GM12878 (cell line): ENCODE data around the gene GTF2IRD1. TPM values are rescaled to one million over a fixed set of nuclear protein-coding genes. Genes with fewer than 3 reads are reported as not detected.

ENCODE experiments used
- ATAC-seq: fragments of 200-7000 bp; cut with Tn5 transposase; 3 replicates; pipeline ENCODE4 v1.9.1; 2020; ENCODE audit warnings: mild to moderate bottlenecking, moderate library complexity
- BruUV-seq: library from RNA; stranded (reverse); fragments of 400-500 nt; replicated peaks from 2 replicates; lab custom pipeline; 2021; lab: Mats Ljungman, UMichigan
- CTCF ChIA-PET: fragments of 300-600 bp; sonication (Branson Sonifier 250); formaldehyde crosslinking; extraction: SDS; loops from one replicate; lab custom pipeline; 2021; ENCODE audit warnings: inconsistent platforms; lab: Yijun Ruan, JAX
- POLR2A ChIA-PET: fragments of 350-600 bp; formaldehyde crosslinking; extraction: SDS; loops from one replicate; lab custom pipeline; 2021; ENCODE audit warnings: inconsistent platforms; lab: Charles Lee
- RAD21 ChIA-PET: fragments of 300-600 bp; sonication (Branson Sonifier 250); formaldehyde crosslinking; loops from one replicate; lab custom pipeline; 2023; ENCODE audit warnings: antibody characterized with exemption; ENCODE audit not compliant: unreplicated experiment; lab: Charles Lee
- SMC1A ChIA-PET: fragments of 300-600 bp; sonication (Branson Sonifier 250); formaldehyde crosslinking; loops from one replicate; lab custom pipeline; 2023; ENCODE audit not compliant: unreplicated experiment, uncharacterized antibody; lab: Charles Lee
- DNase-seq: peaks from one replicate; pipeline ENCODE4 v3.0.0-alpha.2; 2011; ENCODE audit warnings: low read depth, low spot score
- FAIRE-seq: peaks from 3 replicates; lab custom pipeline; 2011; peaks lifted over from hg19 to GRCh38; lab: Jason Lieb, UNC
- H2AFZ ChIP-seq: 2 replicates; pipeline ENCODE4 v1.6.0; 2011; ENCODE audit warnings: low read depth, low read length, control low read depth; ENCODE audit not compliant: control insufficient read depth
- H3K27ac ChIP-seq: 2 replicates; pipeline ENCODE4 v1.5.1; 2011; ENCODE audit warnings: control low read depth; ENCODE audit not compliant: control insufficient read depth, insufficient read depth
- H3K27me3 ChIP-seq, 2 experiments: replicated peaks in 1 of 2; 2 replicates each; pipeline versions ENCODE4 v1.6.0 to v1.6.1; 2011; ENCODE audit warnings: low read length in 1 of 2; ENCODE audit not compliant: control insufficient read depth in 2 of 2, insufficient read depth in 2 of 2
- H3K36me3 ChIP-seq, 2 experiments: 2 replicates each; pipeline ENCODE4 v1.5.1; 2011; ENCODE audit warnings: low read length in 1 of 2; ENCODE audit not compliant: control insufficient read depth in 2 of 2, insufficient read depth in 2 of 2
- H3K4me1 ChIP-seq: 2 replicates; pipeline ENCODE4 v1.6.1; 2011; ENCODE audit warnings: mild to moderate bottlenecking, low read length, moderate library complexity, mixed read lengths; ENCODE audit not compliant: control insufficient read depth, insufficient read depth
- H3K4me2 ChIP-seq: 2 replicates; pipeline ENCODE4 v1.6.0; 2011; ENCODE audit warnings: control low read depth; ENCODE audit not compliant: control insufficient read depth, insufficient read depth
- H3K4me3 ChIP-seq: fragments of 200-600 bp; sonication (generic); 2 replicates; pipeline ENCODE4 v1.5.1; 2016
- H3K79me2 ChIP-seq: 2 replicates; pipeline ENCODE4 v1.6.0; 2011; ENCODE audit warnings: low read length; ENCODE audit not compliant: control insufficient read depth, insufficient read depth
- H3K9ac ChIP-seq: 2 replicates; pipeline ENCODE4 v1.8.0; 2011; ENCODE audit warnings: low read length, control low read depth, mixed read lengths; ENCODE audit not compliant: control insufficient read depth, insufficient read depth
- H3K9me3 ChIP-seq: replicated peaks from 3 replicates; pipeline ENCODE4 v1.5.1; 2011; ENCODE audit warnings: mild to moderate bottlenecking, low read length; ENCODE audit not compliant: control insufficient read depth, insufficient read depth
- H4K20me1 ChIP-seq: 2 replicates; pipeline ENCODE4 v1.6.0; 2011; ENCODE audit not compliant: control insufficient read depth, insufficient read depth
- ATF7 ChIP-seq: fragments of 450-650 bp; IDR thresholded peaks from 2 replicates; pipeline ENCODE4 v1.6.1; 2016; ENCODE audit warnings: low read depth, mild to moderate bottlenecking
- CBX5 ChIP-seq: sonication (generic); IDR thresholded peaks from 2 replicates; pipeline ENCODE4 v1.6.1; 2016; ENCODE audit warnings: low read depth, moderate library complexity, mild to moderate bottlenecking, inconsistent platforms
- FOS ChIP-seq: IDR thresholded peaks from 3 replicates; pipeline ENCODE4 v1.6.1; 2011; ENCODE audit warnings: borderline replicate concordance; ENCODE audit not compliant: insufficient read length; ENCODE audit errors: extremely low read depth
- IKZF1 ChIP-seq: fragments of 450-650 bp; conservative IDR thresholded peaks from 2 replicates; pipeline ENCODE4 v1.6.1; 2017; ENCODE audit warnings: antibody characterized with exemption, mild to moderate bottlenecking
- KDM1A ChIP-seq: fragments of 200-600 bp; sonication (generic); IDR thresholded peaks from 2 replicates; pipeline ENCODE4 v1.6.1; 2016; ENCODE audit warnings: borderline replicate concordance
- NRF1 ChIP-seq: conservative IDR thresholded peaks from 2 replicates; pipeline ENCODE4 v1.6.1; 2011; ENCODE audit warnings: mild to moderate bottlenecking, low read depth, low read length, improper control_type of control experiment
- POLR2AphosphoS2 ChIP-seq: IDR thresholded peaks from 2 replicates; pipeline ENCODE4 v1.6.1; 2011; ENCODE audit warnings: low read depth, mild to moderate bottlenecking, low read length, improper control_type of control experiment, moderate library complexity
- REST ChIP-seq: IDR thresholded peaks from 2 replicates; pipeline ENCODE4 v1.6.1; 2012; ENCODE audit warnings: mild to moderate bottlenecking, low read depth, low read length
- SMAD5 ChIP-seq: IDR thresholded peaks from 2 replicates; pipeline ENCODE4 v1.6.1; 2016; ENCODE audit warnings: antibody characterized with exemption, low read depth
- SREBF1 ChIP-seq: IDR thresholded peaks from 2 replicates; pipeline ENCODE4 v1.6.1; 2012; ENCODE audit warnings: mild to moderate bottlenecking, low read length
- STAT1 ChIP-seq: fragments of 450-650 bp; conservative IDR thresholded peaks from 2 replicates; pipeline ENCODE4 v1.6.1; 2014; ENCODE audit warnings: antibody characterized with exemption, mild to moderate bottlenecking
- SUPT20H ChIP-seq: IDR thresholded peaks from 2 replicates; pipeline ENCODE4 v1.6.1; 2011; ENCODE audit warnings: low read depth, mild to moderate bottlenecking, low read length, moderate library complexity, borderline replicate concordance; ENCODE audit not compliant: control insufficient read depth
- WGBS: methylation state at CpG from one replicate; pipeline ENCODE4 v1.1.6; 2016; ENCODE audit warnings: low lambda C conversion rate; ENCODE audit not compliant: insufficient replicate concordance, insufficient coverage; ENCODE audit errors: missing lambda C conversion rate; 5-methylcytosine and 5-hydroxymethylcytosine counted together
- in situ Hi-C: fragments of 300-500 bp; cut with MboI; formaldehyde crosslinking; loops from 9 replicates; pipeline ENCODE4 v1.14.3; 2018; ENCODE audit warnings: mixed read lengths
- intact Hi-C: fragments of 100-400 bp; cut with micrococcal nuclease; formaldehyde crosslinking; loops from one replicate; pipeline ENCODE4 v1.14.2; 2022; ENCODE audit not compliant: unreplicated experiment
- polyA plus RNA-seq, 11 experiments: library from polyadenylated mRNA; depleted of rRNA in 4 of 11; unstranded in 6 of 11; stranded (reverse) in 5 of 11; fragments of >200 nt; fragmentation: Nextera tagmentation in 4 of 11; fragmentation: Illumina TruSeq in 1 of 11; extraction: Ambion mirVana in 4 of 11; extraction: Trizol in 1 of 11; gene quantifications; 1 replicate in 1 of 11; 2 replicates in 10 of 11; pipeline versions ENCODE4 v1.2.1 to v1.2.3, GENCODE V29; 2011 to 2016; ENCODE audit warnings: inconsistent platforms in 2 of 11, missing spikeins in 2 of 11, low read depth in 1 of 11
- total RNA-seq, 4 experiments: library from RNA; depleted of rRNA in 3 of 4; stranded (reverse); fragments of >200 nt in 3 of 4; fragmentation: Illumina TruSeq in 1 of 4; extraction: Trizol in 1 of 4; gene quantifications; 2 replicates each; pipeline versions ENCODE4 v1.2.1 to v1.2.3, GENCODE V29; 2013 to 2021
- TF ChIP-seq, protein P1 (sequence below): IDR thresholded peaks from 2 replicates; pipeline ENCODE4 v1.6.1; 2012; ENCODE audit warnings: low read depth, low read length, improper control_type of control experiment
- TF ChIP-seq, protein P2 (sequence below): fragments of 450-650 bp; IDR thresholded peaks from 2 replicates; pipeline ENCODE4 v1.6.1; 2017; ENCODE audit warnings: antibody characterized with exemption, mild to moderate bottlenecking, moderate library complexity

The GTF2IRD1 gene
- total and polyA plus RNA-seq, 10 of the 15 experiments (the other 5 are each of a cell fraction or from before 2014, with no cell fraction given), result 0.48 to 3.0 (median 1.3) TPM

- no peak for TF ChIP-seq POLR2AphosphoS2
- TF ChIP-seq, protein P1, sequence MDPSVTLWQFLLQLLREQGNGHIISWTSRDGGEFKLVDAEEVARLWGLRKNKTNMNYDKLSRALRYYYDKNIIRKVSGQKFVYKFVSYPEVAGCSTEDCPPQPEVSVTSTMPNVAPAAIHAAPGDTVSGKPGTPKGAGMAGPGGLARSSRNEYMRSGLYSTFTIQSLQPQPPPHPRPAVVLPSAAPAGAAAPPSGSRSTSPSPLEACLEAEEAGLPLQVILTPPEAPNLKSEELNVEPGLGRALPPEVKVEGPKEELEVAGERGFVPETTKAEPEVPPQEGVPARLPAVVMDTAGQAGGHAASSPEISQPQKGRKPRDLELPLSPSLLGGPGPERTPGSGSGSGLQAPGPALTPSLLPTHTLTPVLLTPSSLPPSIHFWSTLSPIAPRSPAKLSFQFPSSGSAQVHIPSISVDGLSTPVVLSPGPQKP, result no peak
- no peak for TF ChIP-seq KDM1A
- TF ChIP-seq FOS, result no peak
- TF ChIP-seq, protein P2, sequence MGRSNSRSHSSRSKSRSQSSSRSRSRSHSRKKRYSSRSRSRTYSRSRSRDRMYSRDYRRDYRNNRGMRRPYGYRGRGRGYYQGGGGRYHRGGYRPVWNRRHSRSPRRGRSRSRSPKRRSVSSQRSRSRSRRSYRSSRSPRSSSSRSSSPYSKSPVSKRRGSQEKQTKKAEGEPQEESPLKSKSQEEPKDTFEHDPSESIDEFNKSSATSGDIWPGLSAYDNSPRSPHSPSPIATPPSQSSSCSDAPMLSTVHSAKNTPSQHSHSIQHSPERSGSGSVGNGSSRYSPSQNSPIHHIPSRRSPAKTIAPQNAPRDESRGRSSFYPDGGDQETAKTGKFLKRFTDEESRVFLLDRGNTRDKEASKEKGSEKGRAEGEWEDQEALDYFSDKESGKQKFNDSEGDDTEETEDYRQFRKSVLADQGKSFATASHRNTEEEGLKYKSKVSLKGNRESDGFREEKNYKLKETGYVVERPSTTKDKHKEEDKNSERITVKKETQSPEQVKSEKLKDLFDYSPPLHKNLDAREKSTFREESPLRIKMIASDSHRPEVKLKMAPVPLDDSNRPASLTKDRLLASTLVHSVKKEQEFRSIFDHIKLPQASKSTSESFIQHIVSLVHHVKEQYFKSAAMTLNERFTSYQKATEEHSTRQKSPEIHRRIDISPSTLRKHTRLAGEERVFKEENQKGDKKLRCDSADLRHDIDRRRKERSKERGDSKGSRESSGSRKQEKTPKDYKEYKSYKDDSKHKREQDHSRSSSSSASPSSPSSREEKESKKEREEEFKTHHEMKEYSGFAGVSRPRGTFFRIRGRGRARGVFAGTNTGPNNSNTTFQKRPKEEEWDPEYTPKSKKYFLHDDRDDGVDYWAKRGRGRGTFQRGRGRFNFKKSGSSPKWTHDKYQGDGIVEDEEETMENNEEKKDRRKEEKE, result no peak
- no peak for TF ChIP-seq SUPT20H
- no peak for TF ChIP-seq NRF1
These were observed 41.6 kb upstream of the GTF2IRD1 start (continued) for GRCh38 chr7:74412056-74412455.

DNA sequence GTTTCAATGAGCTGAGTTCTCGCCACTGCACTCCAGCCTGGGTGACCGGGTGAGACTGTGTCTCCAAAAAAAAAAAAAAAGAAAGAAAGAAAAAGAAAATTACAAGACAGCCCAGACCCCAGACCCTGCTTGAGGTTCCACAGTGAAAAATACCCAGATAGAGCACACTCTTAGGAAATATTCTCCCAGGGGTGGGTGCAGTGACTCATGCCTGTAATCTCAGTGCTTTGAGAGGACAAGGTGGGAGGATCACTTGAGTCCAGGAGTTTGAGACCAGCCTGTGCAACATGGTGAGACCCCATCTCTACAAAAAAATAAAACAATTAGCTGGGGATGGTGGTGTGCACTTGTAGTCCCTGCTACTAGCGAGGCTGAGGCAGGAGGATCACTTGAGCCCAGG, 41.1 kb upstream of the GTF2IRD1 start:
- intact Hi-C loops (loop anchor here (10.0 kb wide), 1 partner anchor 302 kb away; no protein-coding TSS in a partner anchor), in situ Hi-C loops (loop anchor here (10.0 kb wide), 1 partner anchor 462 kb away; no protein-coding TSS in a partner anchor)
- no peak overlapping the region for H3K4me3 ChIP-seq
- no peaks in the 10 kb centered on the region for H3K36me3 ChIP-seq
- H3K27me3 ChIP-seq, result no peaks in the 10 kb centered on the region
- H3K9ac ChIP-seq, result no peak overlapping the region
- H3K9me3 ChIP-seq, result no peaks in the 10 kb centered on the region
- BruUV-seq, result no TSS peak
- ChIA-PET POLR2A (interaction anchor here (0.6 kb wide), 1 partner anchor 223 kb away, joined by 4 read pairs; no protein-coding TSS in a partner anchor), CTCF (interaction anchor here (0.6 to 3.0 kb wide), 7 partner anchors 12 to 237 kb away, joined by 3 to 23 read pairs (median 4); no protein-coding TSS in a partner anchor), RAD21 (interaction anchor here (0.7 to 1.4 kb wide), 3 partner anchors 29 to 245 kb away, joined by 3 read pairs; partner anchors contain the start of gene GTF2I), SMC1A (interaction anchor here (0.9 to 1.0 kb wide), 3 partner anchors 154 to 347 kb away, joined by 3 read pairs; no protein-coding TSS in a partner anchor)
- H3K27ac ChIP-seq, result no peak overlapping the region
- no peaks in the 10 kb centered on the region; the same call in 1 of the 2 replicates for H3K4me1 ChIP-seq
- H3K79me2 ChIP-seq, result no peaks in the 10 kb centered on the region
- ATAC-seq (no peak), FAIRE-seq (no peak), DNase-seq (no peak)
- H3K4me2 ChIP-seq, result no peak overlapping the region
- H2AFZ ChIP-seq, result no peak overlapping the region
- 56% methylated on average over 1 of the region's 3 CpGs for WGBS
- H4K20me1 ChIP-seq, result no peaks in the 10 kb centered on the region
- no peak for TF ChIP-seq IKZF1
- TF ChIP-seq SMAD5, result no peak
- no peak for TF ChIP-seq STAT1
- TF ChIP-seq CBX5, result no peak
- no peak for TF ChIP-seq SREBF1
- TF ChIP-seq ATF7, result no peak
- TF ChIP-seq REST, result no peak
